GM23338 (cell line): Measurements from ENCODE around the gene SLC16A11. TPM values are rescaled to one million over a fixed set of nuclear protein-coding genes. Genes with fewer than 3 reads are reported as not detected.

ENCODE experiments used
- ATAC-seq: fragments of 200-7000 bp; cut with Tn5 transposase; 3 replicates; pipeline ENCODE4 v1.9.1; 2020
- DNase-seq: peaks from one replicate; pipeline ENCODE4 v3.0.0-alpha.2; 2015; ENCODE audit warnings: low spot score
- H2AFZ ChIP-seq: fragments of 200-600 bp; sonication (generic); 2 replicates; pipeline ENCODE4 v1.8.0; 2016; ENCODE audit warnings: antibody characterized with exemption, mild to moderate bottlenecking, moderate library complexity
- H3F3A ChIP-seq: fragments of 200-600 bp; sonication (generic); replicated peaks from 2 replicates; pipeline ENCODE4 v1.8.0; 2017; ENCODE audit warnings: antibody characterized with exemption, mixed run types, low read depth
- H3K27ac ChIP-seq: fragments of 200-600 bp; sonication (generic); 2 replicates; pipeline ENCODE4 v1.6.1; 2016; ENCODE audit warnings: low read depth
- H3K27me3 ChIP-seq: fragments of 200-600 bp; sonication (generic); 2 replicates; pipeline ENCODE4 v1.8.0; 2016; ENCODE audit warnings: mild to moderate bottlenecking, mixed run types, moderate library complexity; ENCODE audit not compliant: insufficient read depth
- H3K36me3 ChIP-seq: fragments of 200-600 bp; sonication (generic); 2 replicates; pipeline ENCODE4 v1.8.0; 2016; ENCODE audit warnings: mild to moderate bottlenecking; ENCODE audit not compliant: insufficient read depth
- H3K4me1 ChIP-seq: fragments of 200-600 bp; sonication (generic); 2 replicates; pipeline ENCODE4 v1.8.0; 2016; ENCODE audit warnings: mild to moderate bottlenecking, moderate library complexity; ENCODE audit not compliant: insufficient read depth
- H3K4me2 ChIP-seq: fragments of 200-600 bp; sonication (generic); 2 replicates; pipeline ENCODE4 v1.7.1; 2017; ENCODE audit warnings: mixed run types
- H3K4me3 ChIP-seq: fragments of 200-600 bp; sonication (generic); 2 replicates; pipeline ENCODE4 v1.6.1; 2016; ENCODE audit warnings: mixed run types
- H3K79me2 ChIP-seq: fragments of 200-600 bp; sonication (generic); replicated peaks from 2 replicates; pipeline ENCODE4 v1.8.0; 2017; ENCODE audit warnings: mild to moderate bottlenecking; ENCODE audit not compliant: insufficient read depth
- H3K9me2 ChIP-seq: fragments of 200-600 bp; sonication (generic); 2 replicates; pipeline ENCODE4 v1.8.0; 2017; ENCODE audit not compliant: insufficient read depth
- H4K20me1 ChIP-seq: fragments of 200-600 bp; sonication (generic); replicated peaks from 2 replicates; pipeline ENCODE4 v1.8.0; 2017; ENCODE audit warnings: mild to moderate bottlenecking; ENCODE audit not compliant: insufficient read depth
- H3K27ac Mint-ChIP-seq: 2 replicates; pipeline ENCODE4 v1.8.0; 2020; ENCODE audit warnings: inconsistent platforms, mild to moderate bottlenecking, moderate library complexity, mixed read lengths
- H3K27me3 Mint-ChIP-seq: 3 replicates; pipeline ENCODE4 v1.8.0; 2022; ENCODE audit warnings: low read depth, mild to moderate bottlenecking, moderate library complexity, mixed read lengths, inconsistent platforms; ENCODE audit not compliant: insufficient read depth, poor library complexity
- H3K36me3 Mint-ChIP-seq: 3 replicates; pipeline ENCODE4 v1.8.0; 2021; ENCODE audit warnings: low read depth, mild to moderate bottlenecking, inconsistent platforms, moderate library complexity, mixed read lengths
- H3K4me1 Mint-ChIP-seq: 3 replicates; pipeline ENCODE4 v1.8.0; 2020; ENCODE audit warnings: mild to moderate bottlenecking, inconsistent platforms, mixed read lengths
- H3K4me3 Mint-ChIP-seq: 3 replicates; pipeline ENCODE4 v1.8.0; 2021; ENCODE audit warnings: moderate library complexity, mild to moderate bottlenecking, inconsistent platforms, mixed read lengths
- H3K9me3 Mint-ChIP-seq: 3 replicates; pipeline ENCODE4 v1.8.0; 2020; ENCODE audit warnings: moderate library complexity, mild to moderate bottlenecking, inconsistent platforms, mixed read lengths
- CREB1 ChIP-seq: fragments of 250-450 bp; sonication (Bioruptor Pico); IDR thresholded peaks from 2 replicates; pipeline ENCODE4 v1.5.0; 2020; ENCODE audit warnings: low read depth, mild to moderate bottlenecking, moderate library complexity
- CTCF ChIP-seq, 2 experiments: fragments of 200-600 bp in 1 of 2; sonication (generic) in 1 of 2; conservative IDR thresholded peaks; 2 replicates each; pipeline versions ENCODE4 v1.5.1 to v1.6.1; 2016 to 2017; ENCODE audit warnings: antibody characterized with exemption in 2 of 2, low read depth in 2 of 2, mild to moderate bottlenecking in 2 of 2, moderate library complexity in 1 of 2
- EZH2 ChIP-seq: fragments of 200-600 bp; sonication (generic); IDR thresholded peaks from one replicate; pipeline ENCODE4 v1.8.0; 2017; ENCODE audit warnings: antibody characterized with exemption, mild to moderate bottlenecking, low read depth; ENCODE audit not compliant: unreplicated experiment
- EZH2phosphoT487 ChIP-seq: fragments of 200-600 bp; sonication (generic); IDR thresholded peaks from one replicate; pipeline ENCODE4 v1.8.1; 2018; ENCODE audit warnings: antibody characterized with exemption; ENCODE audit not compliant: unreplicated experiment
- JUNB ChIP-seq: IDR thresholded peaks from one replicate; pipeline ENCODE4 v1.6.1; 2016; ENCODE audit warnings: antibody characterized with exemption; ENCODE audit not compliant: unreplicated experiment
- NANOG ChIP-seq: IDR thresholded peaks from 2 replicates; pipeline ENCODE4 v1.6.1; 2016; ENCODE audit warnings: antibody characterized with exemption, borderline replicate concordance
- POLR2AphosphoS5 ChIP-seq: IDR thresholded peaks from 2 replicates; pipeline ENCODE4 v1.6.1; 2016; ENCODE audit warnings: antibody characterized with exemption, low read depth
- REST ChIP-seq: IDR thresholded peaks from one replicate; pipeline ENCODE4 v1.6.1; 2018; ENCODE audit warnings: antibody characterized with exemption; ENCODE audit not compliant: unreplicated experiment
- STAT1 ChIP-seq: IDR thresholded peaks from one replicate; pipeline ENCODE4 v1.6.1; 2016; ENCODE audit warnings: antibody characterized with exemption; ENCODE audit not compliant: unreplicated experiment
- ZNF114 ChIP-seq: fragments of 250-450 bp; sonication (Bioruptor Pico); IDR thresholded peaks from 2 replicates; pipeline ENCODE4 v1.5.0; 2020; ENCODE audit warnings: mild to moderate bottlenecking, moderate library complexity
- ZNF331 ChIP-seq: fragments of 250-450 bp; sonication (Bioruptor Pico); IDR thresholded peaks from 2 replicates; pipeline ENCODE4 v1.5.0; 2020; ENCODE audit warnings: low read depth, mild to moderate bottlenecking, moderate library complexity
- polyA plus RNA-seq: library from polyadenylated mRNA; unstranded; fragments of >200 nt; fragmentation: Nextera tagmentation; extraction: Ambion mirVana; gene quantifications from 2 replicates; pipeline ENCODE4 v1.2.1, GENCODE V29; 2016
- total RNA-seq: library from RNA; depleted of rRNA; stranded (reverse); fragments of >200 nt; shearing (Covaris generic); gene quantifications from 2 replicates; pipeline ENCODE4 v1.2.3, GENCODE V29; 2014
- TF ChIP-seq, protein P1 (sequence below): fragments of 250-450 bp; sonication (Bioruptor Pico); IDR thresholded peaks from 2 replicates; pipeline ENCODE4 v1.5.0; 2020; ENCODE audit warnings: mild to moderate bottlenecking, moderate library complexity
- TF ChIP-seq, protein P2 (sequence below): IDR thresholded peaks from 2 replicates; pipeline ENCODE4 v1.6.1; 2016; ENCODE audit warnings: antibody characterized with exemption

Gene SLC16A11
- total and polyA plus RNA-seq, 2 experiments from 2014 or later: 0.42 to 0.68 TPM

DNA sequence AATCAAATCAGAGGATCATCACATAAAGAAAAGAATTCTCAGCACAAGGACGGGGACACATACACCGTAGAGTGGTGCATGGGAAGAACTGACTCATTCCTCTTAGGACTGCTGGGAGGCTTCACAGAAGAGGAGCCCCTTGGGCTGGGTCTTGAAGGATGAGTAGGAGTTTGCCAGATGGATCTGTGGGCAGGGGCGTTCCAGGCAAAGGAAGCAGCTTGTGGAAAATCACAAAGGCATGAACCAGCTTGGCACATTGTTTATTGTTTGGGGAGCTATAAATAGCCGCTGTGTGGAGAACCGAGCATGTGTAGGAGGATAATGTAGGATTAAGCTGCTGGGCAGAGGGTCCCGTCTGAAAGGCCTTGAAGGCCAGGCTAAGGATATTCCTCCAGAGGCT lies 5.1 kb upstream of the SLC16A11 start:
- H3K27me3 Mint-ChIP-seq: peaks cover 26% of the 10 kb centered on the region
- Histone ChIP-seq H3K36me3 (no peaks in the 10 kb centered on the region), H4K20me1 (no peaks in the 10 kb centered on the region), H3K4me1 (peaks cover 8% of the 10 kb centered on the region; the same call in 1 of the 2 replicates), H3F3A (0 out of 2 replicates have a peak, but pooled peaks cover 2% of the 10 kb centered on the region), H3K9me2 (no peaks in the 10 kb centered on the region), H3K4me3 (no peak overlapping the region), H3K27ac (no peak overlapping the region), H3K79me2 (no peaks in the 10 kb centered on the region), H3K27me3 (peaks cover 37% of the 10 kb centered on the region), H2AFZ (no peak overlapping the region), H3K4me2 (no peak overlapping the region)
- TF ChIP-seq EZH2 (no peak), REST (no peak), POLR2AphosphoS5 (no peak), NANOG (no peak), JUNB (no peak), CREB1 (CRISPR knock-in tag) (no peak), ZNF114 (CRISPR knock-in tag) (no peak), EZH2phosphoT487 (no peak), CTCF (conservative IDR thresholded peaks at IDR 0.05; ENCODE audit: low read depth in 2 of 2) (no peak), STAT1 (no peak), ZNF331 (CRISPR knock-in tag) (no peak)
- TF ChIP-seq, protein P1, sequence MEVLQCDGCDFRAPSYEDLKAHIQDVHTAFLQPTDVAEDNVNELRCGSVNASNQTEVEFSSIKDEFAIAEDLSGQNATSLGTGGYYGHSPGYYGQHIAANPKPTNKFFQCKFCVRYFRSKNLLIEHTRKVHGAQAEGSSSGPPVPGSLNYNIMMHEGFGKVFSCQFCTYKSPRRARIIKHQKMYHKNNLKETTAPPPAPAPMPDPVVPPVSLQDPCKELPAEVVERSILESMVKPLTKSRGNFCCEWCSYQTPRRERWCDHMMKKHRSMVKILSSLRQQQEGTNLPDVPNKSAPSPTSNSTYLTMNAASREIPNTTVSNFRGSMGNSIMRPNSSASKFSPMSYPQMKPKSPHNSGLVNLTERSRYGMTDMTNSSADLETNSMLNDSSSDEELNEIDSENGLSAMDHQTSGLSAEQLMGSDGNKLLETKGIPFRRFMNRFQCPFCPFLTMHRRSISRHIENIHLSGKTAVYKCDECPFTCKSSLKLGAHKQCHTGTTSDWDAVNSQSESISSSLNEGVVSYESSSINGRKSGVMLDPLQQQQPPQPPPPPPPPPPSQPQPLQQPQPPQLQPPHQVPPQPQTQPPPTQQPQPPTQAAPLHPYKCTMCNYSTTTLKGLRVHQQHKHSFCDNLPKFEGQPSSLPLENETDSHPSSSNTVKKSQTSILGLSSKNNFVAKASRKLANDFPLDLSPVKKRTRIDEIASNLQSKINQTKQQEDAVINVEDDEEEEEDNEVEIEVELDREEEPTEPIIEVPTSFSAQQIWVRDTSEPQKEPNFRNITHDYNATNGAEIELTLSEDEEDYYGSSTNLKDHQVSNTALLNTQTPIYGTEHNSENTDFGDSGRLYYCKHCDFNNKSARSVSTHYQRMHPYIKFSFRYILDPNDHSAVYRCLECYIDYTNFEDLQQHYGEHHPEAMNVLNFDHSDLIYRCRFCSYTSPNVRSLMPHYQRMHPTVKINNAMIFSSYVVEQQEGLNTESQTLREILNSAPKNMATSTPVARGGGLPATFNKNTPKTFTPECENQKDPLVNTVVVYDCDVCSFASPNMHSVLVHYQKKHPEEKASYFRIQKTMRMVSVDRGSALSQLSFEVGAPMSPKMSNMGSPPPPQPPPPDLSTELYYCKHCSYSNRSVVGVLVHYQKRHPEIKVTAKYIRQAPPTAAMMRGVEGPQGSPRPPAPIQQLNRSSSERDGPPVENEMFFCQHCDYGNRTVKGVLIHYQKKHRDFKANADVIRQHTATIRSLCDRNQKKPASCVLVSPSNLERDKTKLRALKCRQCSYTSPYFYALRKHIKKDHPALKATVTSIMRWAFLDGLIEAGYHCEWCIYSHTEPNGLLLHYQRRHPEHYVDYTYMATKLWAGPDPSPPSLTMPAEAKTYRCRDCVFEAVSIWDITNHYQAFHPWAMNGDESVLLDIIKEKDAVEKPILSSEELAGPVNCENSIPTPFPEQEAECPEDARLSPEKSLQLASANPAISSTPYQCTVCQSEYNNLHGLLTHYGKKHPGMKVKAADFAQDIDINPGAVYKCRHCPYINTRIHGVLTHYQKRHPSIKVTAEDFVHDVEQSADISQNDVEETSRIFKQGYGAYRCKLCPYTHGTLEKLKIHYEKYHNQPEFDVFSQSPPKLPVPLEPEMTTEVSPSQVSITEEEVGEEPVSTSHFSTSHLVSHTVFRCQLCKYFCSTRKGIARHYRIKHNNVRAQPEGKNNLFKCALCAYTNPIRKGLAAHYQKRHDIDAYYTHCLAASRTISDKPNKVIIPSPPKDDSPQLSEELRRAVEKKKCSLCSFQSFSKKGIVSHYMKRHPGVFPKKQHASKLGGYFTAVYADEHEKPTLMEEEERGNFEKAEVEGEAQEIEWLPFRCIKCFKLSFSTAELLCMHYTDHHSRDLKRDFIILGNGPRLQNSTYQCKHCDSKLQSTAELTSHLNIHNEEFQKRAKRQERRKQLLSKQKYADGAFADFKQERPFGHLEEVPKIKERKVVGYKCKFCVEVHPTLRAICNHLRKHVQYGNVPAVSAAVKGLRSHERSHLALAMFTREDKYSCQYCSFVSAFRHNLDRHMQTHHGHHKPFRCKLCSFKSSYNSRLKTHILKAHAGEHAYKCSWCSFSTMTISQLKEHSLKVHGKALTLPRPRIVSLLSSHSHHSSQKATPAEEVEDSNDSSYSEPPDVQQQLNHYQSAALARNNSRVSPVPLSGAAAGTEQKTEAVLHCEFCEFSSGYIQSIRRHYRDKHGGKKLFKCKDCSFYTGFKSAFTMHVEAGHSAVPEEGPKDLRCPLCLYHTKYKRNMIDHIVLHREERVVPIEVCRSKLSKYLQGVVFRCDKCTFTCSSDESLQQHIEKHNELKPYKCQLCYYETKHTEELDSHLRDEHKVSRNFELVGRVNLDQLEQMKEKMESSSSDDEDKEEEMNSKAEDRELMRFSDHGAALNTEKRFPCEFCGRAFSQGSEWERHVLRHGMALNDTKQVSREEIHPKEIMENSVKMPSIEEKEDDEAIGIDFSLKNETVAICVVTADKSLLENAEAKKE (CRISPR knock-in tag): no peak
- TF ChIP-seq, protein P2, sequence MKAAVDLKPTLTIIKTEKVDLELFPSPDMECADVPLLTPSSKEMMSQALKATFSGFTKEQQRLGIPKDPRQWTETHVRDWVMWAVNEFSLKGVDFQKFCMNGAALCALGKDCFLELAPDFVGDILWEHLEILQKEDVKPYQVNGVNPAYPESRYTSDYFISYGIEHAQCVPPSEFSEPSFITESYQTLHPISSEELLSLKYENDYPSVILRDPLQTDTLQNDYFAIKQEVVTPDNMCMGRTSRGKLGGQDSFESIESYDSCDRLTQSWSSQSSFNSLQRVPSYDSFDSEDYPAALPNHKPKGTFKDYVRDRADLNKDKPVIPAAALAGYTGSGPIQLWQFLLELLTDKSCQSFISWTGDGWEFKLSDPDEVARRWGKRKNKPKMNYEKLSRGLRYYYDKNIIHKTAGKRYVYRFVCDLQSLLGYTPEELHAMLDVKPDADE: no peak
- H3K4me3 Mint-ChIP-seq: no peak overlapping the region
- peak overlapping the region; percentile 3; the same call in 1 of the 2 replicates for H3K27ac Mint-ChIP-seq
- ATAC-seq: no peak
- peaks cover 20% of the 10 kb centered on the region for H3K4me1 Mint-ChIP-seq
- DNase-seq: no peak
- no peaks in the 10 kb centered on the region for H3K36me3 Mint-ChIP-seq
- H3K9me3 Mint-ChIP-seq: no peaks in the 10 kb centered on the region
